Cerebellar nuclear complex (tissue), 1 donor: ENCODE data around the gene ITGA5.
"Not testable (repeated sequence)": the region's sequence is repeated elsewhere in the genome, so short reads cannot be mapped to it uniquely, and the experiment has no call there.

ENCODE experiments used
- DNase-seq, 2 experiments: peaks; one replicate each; lab custom pipeline; 2025; lab: John Stamatoyannopoulos, UW

The ITGA5 gene

GRCh38 chr12:54371328-54372112, 47.5 kb downstream of the ITGA5 start:
- no peak for DNase-seq

- DNase-seq: peak in 1 of 2 experiments; percentile 5
Measured at GRCh38 chr12:54370171-54370730, 48.8 kb downstream of the ITGA5 start.

- DNase-seq: no peak
Measured at GRCh38 chr12:54369597-54370131, 49.4 kb downstream of the ITGA5 start.

- DNase-seq: peak in 1 of 2 experiments; percentile 37
Measured at GRCh38 chr12:54368709-54369596, 50.1 kb downstream of the ITGA5 start.

- no peak for DNase-seq
Measured at GRCh38 chr12:54368025-54368708, 50.9 kb downstream of the ITGA5 start.

GRCh38 chr12:54364413-54364812, 54.7 kb downstream of the ITGA5 start, which contains the start of gene GPR84:
Gene GPR84 (minus strand): TSS chr12:54364486. CDS start chr12:54363851, 635 bp downstream.
- no peak for DNase-seq

- no peak for DNase-seq
Measured at GRCh38 chr12:54363618-54364017, 55.4 kb downstream of the ITGA5 start.

GRCh38 chr12:54363047-54363446, 56.0 kb downstream of the ITGA5 start:
- no peak for DNase-seq

GRCh38 chr12:54360717-54361456, 58.2 kb downstream of the ITGA5 start:
- DNase-seq: no peak

GRCh38 chr12:54359762-54360351, 59.2 kb downstream of the ITGA5 start:
- DNase-seq: no peak

GRCh38 chr12:54358945-54359761, 59.9 kb downstream of the ITGA5 start:
- peak; percentile 80 to 97 for DNase-seq

GRCh38 chr12:54358191-54358944, 60.7 kb downstream of the ITGA5 start:
- peak; percentile 11 to 43 for DNase-seq

- no peak for DNase-seq
Measured at GRCh38 chr12:54357506-54358190, 61.4 kb downstream of the ITGA5 start.

- DNase-seq: no peak
Measured at GRCh38 chr12:54356951-54357356, 62.1 kb downstream of the ITGA5 start.

GRCh38 chr12:54356228-54356627, 62.8 kb downstream of the ITGA5 start:
- no peak for DNase-seq

GRCh38 chr12:54355104-54355815, 63.8 kb downstream of the ITGA5 start:
- no peak for DNase-seq

GRCh38 chr12:54354271-54354670, 64.8 kb downstream of the ITGA5 start:
- not testable (repeated sequence) for DNase-seq
